Endodermal cell (in vitro differentiated cells): ENCODE results near the gene TTC28. TPM values are rescaled to one million over a fixed set of nuclear protein-coding genes. Genes with fewer than 3 reads are reported as not detected.

ENCODE experiments used
- DNase-seq: peaks from one replicate; pipeline ENCODE4 v3.0.0-alpha.2; 2017
- H3K27ac ChIP-seq: 2 replicates; pipeline ENCODE4 v1.5.1; 2013; ENCODE audit warnings: mild to moderate bottlenecking, low read depth, low read length, moderate library complexity
- H3K27me3 ChIP-seq: 2 replicates; pipeline ENCODE4 v1.6.1; 2013; ENCODE audit warnings: mild to moderate bottlenecking, low read length, moderate library complexity; ENCODE audit not compliant: insufficient read depth, control insufficient read depth, poor library complexity, severe bottlenecking
- H3K36me3 ChIP-seq: 2 replicates; pipeline ENCODE4 v1.7.0; 2013; ENCODE audit warnings: mild to moderate bottlenecking, low read length, moderate library complexity; ENCODE audit not compliant: control insufficient read depth, insufficient read depth
- H3K4me1 ChIP-seq: one replicate; pipeline ENCODE4 v1.7.0; 2013; ENCODE audit warnings: low read length; ENCODE audit not compliant: control insufficient read depth, insufficient read depth
- H3K4me3 ChIP-seq: 2 replicates; pipeline ENCODE4 v1.5.1; 2013; ENCODE audit warnings: mild to moderate bottlenecking, low read length, moderate library complexity
- H3K9ac ChIP-seq: 2 replicates; pipeline ENCODE4 v1.6.1; 2013; ENCODE audit warnings: mild to moderate bottlenecking, low read length, moderate library complexity; ENCODE audit not compliant: poor library complexity, severe bottlenecking; ENCODE audit errors: extremely low read depth
- H3K9me3 ChIP-seq: 2 replicates; pipeline ENCODE4 v1.6.1; 2013; ENCODE audit warnings: mild to moderate bottlenecking, low read length, moderate library complexity; ENCODE audit not compliant: control insufficient read depth
- H3K27ac Mint-ChIP-seq: 2 replicates; pipeline ENCODE4 v1.8.0; 2020; ENCODE audit warnings: mixed read lengths
- H3K27me3 Mint-ChIP-seq: 2 replicates; pipeline ENCODE4 v1.8.0; 2021; ENCODE audit warnings: mild to moderate bottlenecking, mixed read lengths; ENCODE audit not compliant: insufficient read depth
- H3K36me3 Mint-ChIP-seq: 2 replicates; pipeline ENCODE4 v1.8.0; 2020; ENCODE audit warnings: low read depth, mixed read lengths
- H3K4me1 Mint-ChIP-seq: 2 replicates; pipeline ENCODE4 v1.8.0; 2020; ENCODE audit warnings: mixed read lengths
- H3K4me3 Mint-ChIP-seq: 2 replicates; pipeline ENCODE4 v1.8.0; 2020; ENCODE audit warnings: mild to moderate bottlenecking, moderate library complexity, mixed read lengths
- H3K9me3 Mint-ChIP-seq: 2 replicates; pipeline ENCODE4 v1.8.0; 2020; ENCODE audit warnings: mild to moderate bottlenecking, mixed read lengths
- WGBS, 2 experiments: methylation state at CpG; one replicate each; pipeline versions ENCODE4 v1.1.5 to v1.1.7; 2013; ENCODE audit warnings: missing lambda C conversion rate in 2 of 2, mixed read lengths in 1 of 2; ENCODE audit not compliant: insufficient coverage in 1 of 2, insufficient read length in 1 of 2; 5-methylcytosine and 5-hydroxymethylcytosine counted together
- total RNA-seq, 2 donors: library from RNA; stranded (reverse); fragmentation: NEBNext Ultra II Directional in 1 of 2; extraction: Animal tissue kit (Norgen Biotek cat#: 25700) in 1 of 2; gene quantifications; 2 replicates in 1 of 2; 3 replicates in 1 of 2; pipeline ENCODE4 v1.2.1, GENCODE V29; 2021
- TF ChIP-seq, protein P1 (sequence below): fragments of 200-600 bp; sonication (generic); conservative IDR thresholded peaks from 2 replicates; pipeline ENCODE4 v1.5.0; 2021; ENCODE audit warnings: antibody characterized with exemption, mild to moderate bottlenecking

Gene TTC28
- total RNA-seq, 2 donors from 2014 or later, result 28.6 to 34.0 TPM

DNA sequence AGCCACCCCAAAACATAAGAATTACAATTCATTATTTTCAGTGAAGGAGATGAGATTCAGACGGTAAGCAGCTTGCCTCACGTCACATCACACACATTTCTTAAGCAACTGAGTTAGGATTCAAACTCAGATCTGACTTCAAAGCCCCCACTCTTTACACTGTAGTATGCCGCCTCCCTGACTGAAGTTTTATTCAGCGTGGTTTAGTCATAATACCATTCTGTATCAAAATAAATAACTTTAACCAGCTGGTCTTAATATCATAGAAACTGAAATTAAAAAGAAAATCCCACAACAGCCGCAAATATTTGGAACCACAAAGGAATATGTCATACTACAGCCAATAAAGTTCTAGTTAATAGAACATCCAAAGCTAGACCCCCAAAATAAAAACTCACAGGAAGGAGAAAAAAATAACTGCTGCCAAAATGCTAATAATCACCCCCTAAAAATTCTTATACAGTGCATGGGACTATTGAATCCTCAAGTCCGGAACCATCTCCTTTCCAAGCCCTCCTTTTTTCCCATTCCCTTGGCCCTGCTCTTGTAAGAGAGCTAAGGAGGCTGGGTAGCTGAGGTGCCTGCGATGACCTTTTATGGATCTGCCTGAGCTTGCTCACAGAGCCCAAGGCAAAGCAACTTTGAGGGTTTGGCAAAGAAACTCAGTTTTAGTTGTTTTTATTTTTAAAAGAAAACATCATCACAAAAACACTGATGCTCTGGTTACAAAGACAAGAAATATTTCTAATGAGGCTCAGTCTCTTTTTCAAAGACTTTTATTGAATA is 334.5 kb downstream of the TTC28 start:
- TF ChIP-seq, protein P1, sequence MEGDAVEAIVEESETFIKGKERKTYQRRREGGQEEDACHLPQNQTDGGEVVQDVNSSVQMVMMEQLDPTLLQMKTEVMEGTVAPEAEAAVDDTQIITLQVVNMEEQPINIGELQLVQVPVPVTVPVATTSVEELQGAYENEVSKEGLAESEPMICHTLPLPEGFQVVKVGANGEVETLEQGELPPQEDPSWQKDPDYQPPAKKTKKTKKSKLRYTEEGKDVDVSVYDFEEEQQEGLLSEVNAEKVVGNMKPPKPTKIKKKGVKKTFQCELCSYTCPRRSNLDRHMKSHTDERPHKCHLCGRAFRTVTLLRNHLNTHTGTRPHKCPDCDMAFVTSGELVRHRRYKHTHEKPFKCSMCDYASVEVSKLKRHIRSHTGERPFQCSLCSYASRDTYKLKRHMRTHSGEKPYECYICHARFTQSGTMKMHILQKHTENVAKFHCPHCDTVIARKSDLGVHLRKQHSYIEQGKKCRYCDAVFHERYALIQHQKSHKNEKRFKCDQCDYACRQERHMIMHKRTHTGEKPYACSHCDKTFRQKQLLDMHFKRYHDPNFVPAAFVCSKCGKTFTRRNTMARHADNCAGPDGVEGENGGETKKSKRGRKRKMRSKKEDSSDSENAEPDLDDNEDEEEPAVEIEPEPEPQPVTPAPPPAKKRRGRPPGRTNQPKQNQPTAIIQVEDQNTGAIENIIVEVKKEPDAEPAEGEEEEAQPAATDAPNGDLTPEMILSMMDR, result no peak
- Histone ChIP-seq H3K36me3 (no peaks in the 10 kb centered on the region), H3K9ac (no peak overlapping the region), H3K27ac (no peak overlapping the region), H3K4me1 (no peaks in the 10 kb centered on the region), H3K9me3 (no peaks in the 10 kb centered on the region), H3K27me3 (no peaks in the 10 kb centered on the region), H3K4me3 (no peak overlapping the region)
- peaks cover 3% of the 10 kb centered on the region for H3K9me3 Mint-ChIP-seq
- H3K4me3 Mint-ChIP-seq, result no peak overlapping the region
- WGBS, 2 experiments, result 72 to 89% methylated on average over 3 to 7 of the region's 7 CpGs
- H3K4me1 Mint-ChIP-seq, result no peaks in the 10 kb centered on the region
- no peaks in the 10 kb centered on the region for H3K27me3 Mint-ChIP-seq
- DNase-seq, result no peak
- peaks cover 1% of the 10 kb centered on the region for H3K36me3 Mint-ChIP-seq
- H3K27ac Mint-ChIP-seq, result no peak overlapping the region

DNA sequence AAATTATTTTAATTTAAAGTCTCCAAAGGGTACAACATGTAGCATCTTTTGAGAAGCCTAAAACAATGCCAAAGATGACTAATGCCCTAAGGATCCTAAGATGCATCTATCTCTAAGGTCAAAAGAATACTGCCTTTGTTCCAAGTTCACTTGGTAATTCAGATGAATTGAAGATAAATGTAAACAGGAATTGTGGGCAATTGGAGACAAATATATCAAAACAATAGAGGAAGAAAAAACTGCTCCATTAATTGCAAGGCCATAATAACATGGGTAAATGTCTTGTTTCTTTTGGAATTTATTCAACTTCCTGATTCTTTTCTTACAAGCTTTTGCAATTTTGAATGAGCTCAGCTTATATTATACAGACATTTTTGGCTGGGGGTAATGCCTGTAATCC is 338.6 kb downstream of the TTC28 start:
- H3K4me3 Mint-ChIP-seq, result no peak overlapping the region
- Histone ChIP-seq H3K4me1 (no peaks in the 10 kb centered on the region), H3K36me3 (no peaks in the 10 kb centered on the region), H3K27ac (no peak overlapping the region), H3K27me3 (no peaks in the 10 kb centered on the region), H3K9me3 (no peaks in the 10 kb centered on the region), H3K4me3 (no peak overlapping the region), H3K9ac (no peak overlapping the region)
- no peaks in the 10 kb centered on the region for H3K4me1 Mint-ChIP-seq
- H3K27me3 Mint-ChIP-seq, result no peaks in the 10 kb centered on the region
- H3K27ac Mint-ChIP-seq, result no peak overlapping the region
- TF ChIP-seq, protein P1, result no peak
- peaks cover 26% of the 10 kb centered on the region for H3K9me3 Mint-ChIP-seq
- peaks cover 16% of the 10 kb centered on the region for H3K36me3 Mint-ChIP-seq
- no peak for DNase-seq

DNA sequence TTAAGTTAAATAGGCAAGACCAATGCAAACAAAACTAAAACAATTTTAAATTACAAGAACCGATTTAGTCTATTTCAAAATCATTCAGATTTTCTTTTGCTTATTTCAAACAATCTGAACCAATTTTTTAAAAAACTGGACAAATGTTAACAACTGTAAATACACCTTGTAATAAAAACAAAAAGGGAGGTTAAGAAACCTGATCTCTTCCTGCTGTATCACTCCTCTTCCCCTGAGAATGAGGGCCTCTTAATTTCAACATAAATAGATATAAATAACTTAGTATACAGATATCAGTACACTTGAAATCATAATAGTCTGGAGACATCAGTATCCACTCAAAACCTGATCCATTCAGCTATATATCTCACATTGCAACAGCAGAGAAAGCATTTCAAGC is 346.6 kb downstream of the TTC28 start:
- Histone ChIP-seq H3K36me3 (no peaks in the 10 kb centered on the region), H3K27me3 (no peaks in the 10 kb centered on the region), H3K4me3 (no peak overlapping the region), H3K27ac (no peak overlapping the region), H3K9ac (no peak overlapping the region), H3K9me3 (no peaks in the 10 kb centered on the region), H3K4me1 (no peaks in the 10 kb centered on the region)
- H3K27me3 Mint-ChIP-seq, result no peaks in the 10 kb centered on the region
- 90% methylated on average over 1 of the region's 1 CpG; no CpG with 5 or more reads in 1 of the 2 experiments for WGBS, 2 experiments
- no peaks in the 10 kb centered on the region for H3K4me1 Mint-ChIP-seq
- H3K9me3 Mint-ChIP-seq, result peaks cover 13% of the 10 kb centered on the region
- H3K36me3 Mint-ChIP-seq, result no peaks in the 10 kb centered on the region
- no peak overlapping the region for H3K27ac Mint-ChIP-seq
- no peak for DNase-seq
- no peak overlapping the region for H3K4me3 Mint-ChIP-seq
- TF ChIP-seq, protein P1, result no peak
